Measurements from ENCODE around the gene GALNT14. TPM values are rescaled to one million over a fixed set of nuclear protein-coding genes. Genes with fewer than 3 reads are reported as not detected.

Gene GALNT14
- total RNA-seq, 1 donor from 2014 or later, result 0.83 TPM

- ATAC-seq, result no peak
- intact Hi-C loops (cut with DNase I), result no loop called here
- H3K27ac ChIP-seq, result no peak overlapping the region
Observed at GRCh38 chr2:30883184-30883583, 255.1 kb downstream of the GALNT14 start.

GRCh38 chr2:30880516-30880915, 257.7 kb downstream of the GALNT14 start:
- Histone ChIP-seq H3K4me1 (no peaks in the 10 kb centered on the region), H3K4me3 (no peak overlapping the region), H3K9me3 (no peaks in the 10 kb centered on the region), H3K27ac (no peak overlapping the region), H3K27me3 (ENCODE audit: low read depth) (peaks cover 6% of the 10 kb centered on the region), H3K36me3 (no peaks in the 10 kb centered on the region)
- ATAC-seq (no peak), DNase-seq (no peak)
- intact Hi-C loops (cut with DNase I), result no loop called here
- TF ChIP-seq, protein P1, sequence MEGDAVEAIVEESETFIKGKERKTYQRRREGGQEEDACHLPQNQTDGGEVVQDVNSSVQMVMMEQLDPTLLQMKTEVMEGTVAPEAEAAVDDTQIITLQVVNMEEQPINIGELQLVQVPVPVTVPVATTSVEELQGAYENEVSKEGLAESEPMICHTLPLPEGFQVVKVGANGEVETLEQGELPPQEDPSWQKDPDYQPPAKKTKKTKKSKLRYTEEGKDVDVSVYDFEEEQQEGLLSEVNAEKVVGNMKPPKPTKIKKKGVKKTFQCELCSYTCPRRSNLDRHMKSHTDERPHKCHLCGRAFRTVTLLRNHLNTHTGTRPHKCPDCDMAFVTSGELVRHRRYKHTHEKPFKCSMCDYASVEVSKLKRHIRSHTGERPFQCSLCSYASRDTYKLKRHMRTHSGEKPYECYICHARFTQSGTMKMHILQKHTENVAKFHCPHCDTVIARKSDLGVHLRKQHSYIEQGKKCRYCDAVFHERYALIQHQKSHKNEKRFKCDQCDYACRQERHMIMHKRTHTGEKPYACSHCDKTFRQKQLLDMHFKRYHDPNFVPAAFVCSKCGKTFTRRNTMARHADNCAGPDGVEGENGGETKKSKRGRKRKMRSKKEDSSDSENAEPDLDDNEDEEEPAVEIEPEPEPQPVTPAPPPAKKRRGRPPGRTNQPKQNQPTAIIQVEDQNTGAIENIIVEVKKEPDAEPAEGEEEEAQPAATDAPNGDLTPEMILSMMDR (IDR thresholded peaks at IDR 0.05), result no peak

More at GRCh38 chr2:30883184-30883583, 255.1 kb downstream of the GALNT14 start:
- Histone ChIP-seq H3K4me3 (no peak overlapping the region), H3K27me3 (ENCODE audit: low read depth) (peaks cover 6% of the 10 kb centered on the region), H3K4me1 (no peaks in the 10 kb centered on the region), H3K36me3 (no peaks in the 10 kb centered on the region), H3K9me3 (no peaks in the 10 kb centered on the region)
- no peak for DNase-seq
- TF ChIP-seq, protein P1 (IDR thresholded peaks at IDR 0.05), result no peak

- ATAC-seq (no peak), DNase-seq (no peak)
- intact Hi-C loops (cut with DNase I), result no loop called here
- TF ChIP-seq, protein P1 (IDR thresholded peaks at IDR 0.05), result no peak
- Histone ChIP-seq H3K36me3 (no peaks in the 10 kb centered on the region), H3K27ac (no peak overlapping the region), H3K9me3 (no peaks in the 10 kb centered on the region), H3K27me3 (ENCODE audit: low read depth) (peaks cover 6% of the 10 kb centered on the region), H3K4me3 (no peak overlapping the region), H3K4me1 (no peaks in the 10 kb centered on the region)
Observed at GRCh38 chr2:30877833-30878232, 260.4 kb downstream of the GALNT14 start.

DNA sequence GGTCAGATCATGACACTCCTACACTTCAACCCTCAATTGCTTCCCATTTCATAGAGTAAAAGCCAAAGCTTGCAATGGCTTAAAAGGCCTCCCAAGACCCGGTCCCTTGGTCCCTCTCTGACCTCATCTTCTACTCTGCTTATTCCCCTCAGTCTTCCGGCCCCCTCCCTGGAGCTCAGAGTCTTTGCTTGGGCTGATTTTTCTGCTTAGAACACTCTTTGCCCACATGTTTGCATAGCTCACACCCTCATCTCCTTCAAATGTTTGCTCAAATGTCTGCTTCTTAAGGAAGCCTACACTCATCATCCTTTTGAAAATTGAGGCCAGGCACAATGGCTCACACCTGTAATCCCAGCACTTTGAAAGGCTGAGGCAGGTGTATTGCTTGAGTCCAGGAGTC, 265.4 kb downstream of the GALNT14 start:
- H3K4me1 ChIP-seq, result no peaks in the 10 kb centered on the region
- intact Hi-C loops (cut with DNase I), result no loop called here
- H3K27me3 ChIP-seq (ENCODE audit: low read depth), result no peaks in the 10 kb centered on the region
- DNase-seq, result no peak
- no peaks in the 10 kb centered on the region for H3K36me3 ChIP-seq
- TF ChIP-seq, protein P1 (IDR thresholded peaks at IDR 0.05), result no peak
- no peaks in the 10 kb centered on the region for H3K9me3 ChIP-seq
- peak; percentile 92 to 93 for ATAC-seq
- peak overlapping the region; percentile 50 for H3K27ac ChIP-seq
- no peak overlapping the region for H3K4me3 ChIP-seq

DNA sequence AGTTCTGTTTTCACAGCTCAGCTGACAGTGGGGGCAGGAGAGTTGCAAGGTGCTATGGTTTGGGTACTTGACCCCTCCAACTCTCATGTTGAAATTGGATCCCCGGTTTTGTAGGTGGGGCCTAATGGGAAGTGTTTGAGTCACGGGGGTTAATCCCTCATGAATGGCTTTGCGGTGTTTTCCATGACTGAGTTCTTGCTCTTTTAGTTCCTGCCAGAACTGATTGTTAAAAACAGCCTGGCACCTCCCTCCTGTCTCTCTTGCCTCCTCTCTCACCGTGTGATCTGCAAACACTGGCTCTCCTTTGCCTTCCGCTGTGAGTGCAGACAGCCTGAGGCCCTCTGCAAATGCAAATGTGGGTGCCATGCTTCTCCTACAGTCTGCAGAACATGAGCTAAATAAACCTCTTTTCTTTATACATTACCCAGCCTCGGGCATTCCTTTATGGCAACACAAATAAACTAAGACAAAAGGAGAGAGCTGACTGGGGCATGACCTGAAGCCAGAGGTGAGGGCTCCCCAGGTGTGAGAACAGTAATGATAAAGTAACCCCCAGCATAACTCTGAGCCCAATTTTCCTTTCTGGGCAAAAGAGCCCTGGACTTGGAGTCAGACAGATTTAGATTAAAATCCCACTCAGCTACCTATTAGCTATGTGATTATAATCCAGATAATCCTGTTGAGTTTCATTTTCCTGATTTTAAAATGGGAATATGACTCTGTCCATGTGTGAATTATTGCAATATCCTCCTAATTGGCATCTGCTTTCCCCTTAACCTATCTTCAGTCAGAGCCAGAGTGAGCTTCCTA, 266.1 kb downstream of the GALNT14 start:
- peak overlapping the region; percentile 50 for H3K27ac ChIP-seq
- no peaks in the 10 kb centered on the region for H3K36me3 ChIP-seq
- ATAC-seq (peak; percentile 93 to 95), DNase-seq (no peak)
- intact Hi-C loops (cut with DNase I), result no loop called here
- no peaks in the 10 kb centered on the region for H3K4me1 ChIP-seq
- TF ChIP-seq, protein P1 (IDR thresholded peaks at IDR 0.05), result no peak
- no peak overlapping the region for H3K4me3 ChIP-seq
- H3K9me3 ChIP-seq, result no peaks in the 10 kb centered on the region
- no peaks in the 10 kb centered on the region for H3K27me3 ChIP-seq (ENCODE audit: low read depth)
